ENCODE measurements around the gene TSC2. TPM values are rescaled to one million over a fixed set of nuclear protein-coding genes. Genes with fewer than 3 reads are reported as not detected.

Gene TSC2
- total RNA-seq, 1 experiment from 2014 or later, result 59.3 TPM

GRCh38 chr16:1998852-1999801, 48.7 kb upstream of the TSC2 start:
- Histone ChIP-seq H3K27ac (ENCODE audit: low read length) (no peak overlapping the region), H2AFZ (ENCODE audit: low read length) (no peak overlapping the region), H3K9me3 (ENCODE audit: low read length) (no peaks in the 10 kb centered on the region), H4K20me1 (ENCODE audit: low read length) (peaks cover 8% of the 10 kb centered on the region; the same call in 1 of the 2 replicates), H3K4me3 (ENCODE audit: low read length) (no peak overlapping the region), H3K27me3 (ENCODE audit: low read length) (no peaks in the 10 kb centered on the region), H3K79me2 (ENCODE audit: low read length) (peaks cover 11% of the 10 kb centered on the region), H3F3A (ENCODE audit: low read length, unreplicated experiment) (no peaks in the 10 kb centered on the region), H3K9me2 (replicated peaks; ENCODE audit: low read length) (no peaks in the 10 kb centered on the region), H3K4me2 (ENCODE audit: low read length) (no peak overlapping the region), H3K4me1 (ENCODE audit: insufficient read depth, low read length) (no peaks in the 10 kb centered on the region; the same call in 1 of the 2 replicates), H3K36me3 (ENCODE audit: low read depth, low read length) (peaks cover 3% of the 10 kb centered on the region; the same call in 1 of the 2 replicates), H3K9ac (ENCODE audit: low read length) (no peak overlapping the region)
- no TSS peak for BruUV-seq (replicated peaks)
- TF ChIP-seq CTCF (conservative IDR thresholded peaks at IDR 0.05; ENCODE audit: low read depth, low read length), result no peak
- TF ChIP-seq EZH2 (IDR thresholded peaks at IDR 0.05; ENCODE audit: low read length, unreplicated experiment), result no peak
- no peak for TF ChIP-seq EZH2phosphoT487 (IDR thresholded peaks at IDR 0.05; ENCODE audit: borderline replicate concordance, low read length)
- intact Hi-C loops (cut with micrococcal nuclease), result no loop called here
- ChIA-PET CTCF (no interaction called here), POLR2A (ENCODE audit: unreplicated experiment) (no interaction called here)
- ATAC-seq (no peak), DNase-seq (no peak)

GRCh38 chr16:1999866-2000514, 47.8 kb upstream of the TSC2 start:
- Histone ChIP-seq H3K36me3 (ENCODE audit: low read depth, low read length) (peaks cover 3% of the 10 kb centered on the region; the same call in 1 of the 2 replicates), H3K4me1 (ENCODE audit: insufficient read depth, low read length) (0 out of 2 replicates have a peak, but pooled peaks cover under 1% of the 10 kb centered on the region), H3K9ac (ENCODE audit: low read length) (no peak overlapping the region), H3K4me2 (ENCODE audit: low read length) (no peak overlapping the region), H3K9me2 (replicated peaks; ENCODE audit: low read length) (no peaks in the 10 kb centered on the region), H3K4me3 (ENCODE audit: low read length) (no peak overlapping the region), H3K79me2 (ENCODE audit: low read length) (peaks cover 19% of the 10 kb centered on the region), H3K27me3 (ENCODE audit: low read length) (no peaks in the 10 kb centered on the region), H2AFZ (ENCODE audit: low read length) (no peak overlapping the region), H4K20me1 (ENCODE audit: low read length) (peaks cover 11% of the 10 kb centered on the region; the same call in 1 of the 2 replicates), H3K9me3 (ENCODE audit: low read length) (no peaks in the 10 kb centered on the region), H3F3A (ENCODE audit: low read length, unreplicated experiment) (no peaks in the 10 kb centered on the region), H3K27ac (ENCODE audit: low read length) (no peak overlapping the region)
- no peak for TF ChIP-seq EZH2 (IDR thresholded peaks at IDR 0.05; ENCODE audit: low read length, unreplicated experiment)
- no peak for TF ChIP-seq EZH2phosphoT487 (IDR thresholded peaks at IDR 0.05; ENCODE audit: borderline replicate concordance, low read length)
- TF ChIP-seq CTCF (conservative IDR thresholded peaks at IDR 0.05; ENCODE audit: low read depth, low read length), result no peak
- ATAC-seq, result no peak
- intact Hi-C loops (cut with micrococcal nuclease), result no loop called here
- ChIA-PET CTCF (no interaction called here), POLR2A (ENCODE audit: unreplicated experiment) (no interaction called here)
- DNase-seq, result no peak
- no TSS peak for BruUV-seq (replicated peaks)

Data from PC-3 (cell line).